COR-L47 (cell line): ENCODE data around the gene TRIM49B.
"Not testable (repeated sequence)": the region's sequence is repeated elsewhere in the genome, so short reads cannot be mapped to it uniquely, and the experiment has no call there.

Source experiments
- DNase-seq: peaks from one replicate; lab custom pipeline; 2025; lab: John Stamatoyannopoulos, UW

Gene TRIM49B

GRCh38 chr11:49028523-49028922 lies at the start of gene TRIM49B:
Gene TRIM49B (plus strand): TSS chr11:49028823. CDS start chr11:49031600, 2,777 bp downstream.
- not testable (repeated sequence) for DNase-seq

- DNase-seq = not testable (repeated sequence)
Measured at GRCh38 chr11:48983785-48984184, 44.8 kb upstream of the TRIM49B start, which contains the start of gene TRIM51G. Gene TRIM51G (minus strand): TSS chr11:48983885. CDS start chr11:48981695, 2,190 bp downstream.

- not testable (repeated sequence) for DNase-seq
Measured at GRCh38 chr11:49048229-49048628, 19.6 kb downstream of the TRIM49B start.

GRCh38 chr11:49049821-49050220 lies 21.2 kb downstream of the TRIM49B start:
- not testable (repeated sequence) for DNase-seq

- not testable (repeated sequence) for DNase-seq
Measured at GRCh38 chr11:49059012-49059411, 30.4 kb downstream of the TRIM49B start, which contains the start of gene TRIM64C. Gene TRIM64C (minus strand): TSS chr11:49059112. CDS start chr11:49059112, 0 bp downstream.

- not testable (repeated sequence) for DNase-seq
Measured at GRCh38 chr11:49069897-49070296, 41.3 kb downstream of the TRIM49B start.
